HG02763 (cell line): ENCODE measurements around the gene BOK.

Experiments
- ATAC-seq: cut with Tn5 transposase; IDR thresholded peaks from one replicate; pipeline ENCODE4 v1.9.1; 2021; ENCODE audit warnings: mild to moderate bottlenecking, moderate library complexity; ENCODE audit not compliant: unreplicated experiment

The BOK gene

GRCh38 chr2:241618829-241619228 lies 60.3 kb downstream of the BOK start:
- ATAC-seq = no peak

- no peak for ATAC-seq
Observed at GRCh38 chr2:241619597-241620418, 61.3 kb downstream of the BOK start.

- no peak for ATAC-seq
Observed at GRCh38 chr2:241620419-241620769, 61.8 kb downstream of the BOK start.
